Adrenal gland (tissue), 5 donors: ENCODE data around the gene RHNO1.

Experiments
- POLR2A ChIP-seq, 2 donors: fragments of 450-650 bp; IDR thresholded peaks; one replicate each; pipeline ENCODE4 v1.6.1; 2017; ENCODE audit warnings: antibody characterized with exemption in 2 of 2, mild to moderate bottlenecking in 2 of 2, moderate library complexity in 1 of 2
- TF ChIP-seq, protein P1 (sequence below), 6 experiments: fragments of 450-650 bp in 4 of 6; fragments of 200-600 bp in 2 of 6; sonication (generic) in 1 of 6; IDR thresholded peaks; 1 replicate in 5 of 6; 2 replicates in 1 of 6; pipeline versions ENCODE4 v1.5.1 to v1.8.0; 2016 to 2021; ENCODE audit warnings: antibody characterized with exemption in 6 of 6, mild to moderate bottlenecking in 2 of 6, moderate library complexity in 1 of 6
- donor health status: DM: no; HTN: no; CAD: no.

DNA sequence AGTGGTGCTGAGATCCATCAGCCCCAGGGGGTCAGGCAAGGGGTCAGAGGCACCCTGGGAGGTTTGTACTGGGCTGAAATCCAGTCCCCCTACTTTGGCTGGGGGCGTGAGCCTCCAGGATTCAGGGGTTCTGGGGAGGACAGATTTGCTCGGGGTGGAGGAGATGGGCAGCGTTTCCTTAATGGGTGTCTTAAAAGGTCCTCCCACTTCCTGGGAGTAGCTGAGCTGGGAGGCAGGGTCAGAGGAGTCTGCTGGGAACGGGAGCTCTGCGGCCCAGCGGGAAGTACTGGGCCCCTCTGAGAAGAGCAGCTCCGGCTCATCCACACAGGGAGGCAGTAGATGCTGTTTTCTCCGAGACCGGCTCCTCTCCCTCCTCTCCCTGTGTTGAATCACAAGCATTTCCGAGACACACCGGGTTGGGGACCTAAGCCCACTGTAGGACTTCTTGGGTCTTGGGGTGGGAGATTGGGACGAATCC, 18.0 kb upstream of the RHNO1 start:
- TF ChIP-seq, protein P1, sequence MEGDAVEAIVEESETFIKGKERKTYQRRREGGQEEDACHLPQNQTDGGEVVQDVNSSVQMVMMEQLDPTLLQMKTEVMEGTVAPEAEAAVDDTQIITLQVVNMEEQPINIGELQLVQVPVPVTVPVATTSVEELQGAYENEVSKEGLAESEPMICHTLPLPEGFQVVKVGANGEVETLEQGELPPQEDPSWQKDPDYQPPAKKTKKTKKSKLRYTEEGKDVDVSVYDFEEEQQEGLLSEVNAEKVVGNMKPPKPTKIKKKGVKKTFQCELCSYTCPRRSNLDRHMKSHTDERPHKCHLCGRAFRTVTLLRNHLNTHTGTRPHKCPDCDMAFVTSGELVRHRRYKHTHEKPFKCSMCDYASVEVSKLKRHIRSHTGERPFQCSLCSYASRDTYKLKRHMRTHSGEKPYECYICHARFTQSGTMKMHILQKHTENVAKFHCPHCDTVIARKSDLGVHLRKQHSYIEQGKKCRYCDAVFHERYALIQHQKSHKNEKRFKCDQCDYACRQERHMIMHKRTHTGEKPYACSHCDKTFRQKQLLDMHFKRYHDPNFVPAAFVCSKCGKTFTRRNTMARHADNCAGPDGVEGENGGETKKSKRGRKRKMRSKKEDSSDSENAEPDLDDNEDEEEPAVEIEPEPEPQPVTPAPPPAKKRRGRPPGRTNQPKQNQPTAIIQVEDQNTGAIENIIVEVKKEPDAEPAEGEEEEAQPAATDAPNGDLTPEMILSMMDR (IDR thresholded peaks at IDR 0.05): no peak
- TF ChIP-seq POLR2A (IDR thresholded peaks at IDR 0.05): no peak
